Measurements from ENCODE around the gene MET.

The MET gene

GRCh38 chr7:116790025-116790424 is 118.0 kb downstream of the MET start:
- no peaks in the 10 kb centered on the region for H3K36me3 Mint-ChIP-seq
- H3K27ac Mint-ChIP-seq: no peak overlapping the region
- no peak for ATAC-seq (ENCODE audit: low read depth)
- no peaks in the 10 kb centered on the region for H3K9me3 Mint-ChIP-seq
- H3K4me1 Mint-ChIP-seq: no peaks in the 10 kb centered on the region
- DNase-seq (ENCODE audit: low spot score in 2 of 2): no peak
- H3K4me3 Mint-ChIP-seq: no peak overlapping the region
- peaks cover 4% of the 10 kb centered on the region for H3K27me3 Mint-ChIP-seq

DNA sequence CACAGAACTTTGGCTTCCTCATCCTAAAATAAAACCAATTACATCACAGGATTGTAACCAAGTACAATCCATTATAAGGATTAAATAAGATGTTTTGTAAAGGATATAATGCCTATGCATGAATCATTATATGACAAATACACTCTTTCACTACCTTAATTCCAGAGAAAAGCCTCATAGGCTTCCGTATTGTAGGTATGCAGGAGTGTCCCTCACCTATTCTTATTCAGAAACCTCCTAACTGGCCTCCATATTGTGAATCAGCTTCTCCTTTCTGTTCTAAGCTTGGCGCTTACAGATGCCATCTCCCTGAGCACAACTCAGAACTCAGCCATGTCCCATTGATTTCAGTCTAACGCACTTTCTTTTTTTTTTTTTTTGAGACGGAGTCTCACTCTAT is 120.8 kb downstream of the MET start:
- H3K36me3 Mint-ChIP-seq: no peaks in the 10 kb centered on the region
- H3K27ac Mint-ChIP-seq: no peak overlapping the region
- no peaks in the 10 kb centered on the region for H3K4me1 Mint-ChIP-seq
- no peak for ATAC-seq (ENCODE audit: low read depth)
- no peak overlapping the region for H3K4me3 Mint-ChIP-seq
- no peaks in the 10 kb centered on the region for H3K9me3 Mint-ChIP-seq
- peaks cover 4% of the 10 kb centered on the region for H3K27me3 Mint-ChIP-seq
- no peak for DNase-seq (ENCODE audit: low spot score in 2 of 2)

DNA sequence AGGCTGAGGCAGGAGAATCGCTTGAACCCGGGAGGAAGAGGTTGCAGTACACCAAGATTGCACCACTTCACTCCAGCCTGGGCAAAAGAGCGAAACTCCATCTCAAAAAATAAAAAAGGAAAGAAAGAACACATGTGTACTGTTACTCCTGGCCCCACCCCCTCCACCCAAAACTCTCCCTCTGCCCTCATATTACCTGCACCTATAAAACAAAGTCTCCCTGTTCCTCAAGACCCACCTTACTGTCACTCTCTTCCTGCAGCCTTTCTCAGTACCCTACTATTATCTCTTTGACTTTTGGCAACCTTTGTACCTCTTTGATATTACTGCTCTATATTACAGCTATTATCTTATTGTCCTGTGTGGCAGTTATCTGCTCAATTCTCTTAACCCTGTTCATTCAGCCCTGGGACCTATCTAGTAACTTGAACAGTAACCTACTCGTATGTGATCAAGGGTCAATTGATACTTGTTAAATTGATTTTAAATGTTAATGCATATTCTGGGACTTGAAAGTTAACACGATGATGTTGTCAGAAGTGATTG is 121.9 kb downstream of the MET start:
- Mint-ChIP-seq H3K4me3 (no peak overlapping the region), H3K4me1 (peaks cover 6% of the 10 kb centered on the region), H3K27ac (no peak overlapping the region), H3K27me3 (peaks cover 4% of the 10 kb centered on the region), H3K36me3 (no peaks in the 10 kb centered on the region), H3K9me3 (no peaks in the 10 kb centered on the region)
- ATAC-seq (ENCODE audit: low read depth) (no peak), DNase-seq (ENCODE audit: low spot score in 2 of 2) (no peak)

- DNase-seq (ENCODE audit: low spot score in 2 of 2) (no peak), ATAC-seq (ENCODE audit: low read depth) (no peak)
- no peaks in the 10 kb centered on the region for H3K9me3 Mint-ChIP-seq
- no peak overlapping the region for H3K27ac Mint-ChIP-seq
- H3K27me3 Mint-ChIP-seq: peaks cover 7% of the 10 kb centered on the region
- no peaks in the 10 kb centered on the region for H3K36me3 Mint-ChIP-seq
- peaks cover 6% of the 10 kb centered on the region for H3K4me1 Mint-ChIP-seq
- H3K4me3 Mint-ChIP-seq: no peak overlapping the region
These were observed 124.5 kb downstream of the MET start for GRCh38 chr7:116796471-116796870.

DNA sequence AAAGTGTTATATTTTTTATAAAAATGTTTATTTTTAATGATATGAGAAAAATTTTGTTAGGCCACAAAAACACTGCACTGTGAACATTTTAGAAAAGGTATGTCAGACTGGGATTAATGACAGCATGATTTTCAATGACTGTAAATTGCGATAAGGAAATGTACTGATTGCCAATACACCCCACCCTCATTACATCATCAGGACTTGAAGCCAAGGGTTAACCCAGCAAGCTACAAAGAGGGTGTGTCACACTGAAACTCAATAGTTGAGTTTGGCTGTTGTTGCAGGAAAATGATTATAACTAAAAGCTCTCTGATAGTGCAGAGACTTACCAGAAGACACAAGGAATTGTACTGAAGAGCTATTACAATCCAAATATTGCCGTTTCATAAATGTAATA is 125.6 kb downstream of the MET start:
- Mint-ChIP-seq H3K27me3 (peaks cover 5% of the 10 kb centered on the region), H3K27ac (no peak overlapping the region), H3K4me3 (no peak overlapping the region), H3K4me1 (peaks cover 6% of the 10 kb centered on the region), H3K36me3 (no peaks in the 10 kb centered on the region), H3K9me3 (no peaks in the 10 kb centered on the region)
- DNase-seq (ENCODE audit: low spot score in 2 of 2) (no peak), ATAC-seq (ENCODE audit: low read depth) (no peak)

GRCh38 chr7:116798232-116798631 is 126.2 kb downstream of the MET start:
- no peaks in the 10 kb centered on the region for H3K36me3 Mint-ChIP-seq
- peak; percentile 51 for ATAC-seq (ENCODE audit: low read depth)
- H3K4me3 Mint-ChIP-seq: no peak overlapping the region
- H3K27ac Mint-ChIP-seq: no peak overlapping the region
- H3K27me3 Mint-ChIP-seq: peaks cover 8% of the 10 kb centered on the region
- no peak for DNase-seq (ENCODE audit: low spot score in 2 of 2)
- H3K4me1 Mint-ChIP-seq: peaks cover 10% of the 10 kb centered on the region
- H3K9me3 Mint-ChIP-seq: no peaks in the 10 kb centered on the region

DNA sequence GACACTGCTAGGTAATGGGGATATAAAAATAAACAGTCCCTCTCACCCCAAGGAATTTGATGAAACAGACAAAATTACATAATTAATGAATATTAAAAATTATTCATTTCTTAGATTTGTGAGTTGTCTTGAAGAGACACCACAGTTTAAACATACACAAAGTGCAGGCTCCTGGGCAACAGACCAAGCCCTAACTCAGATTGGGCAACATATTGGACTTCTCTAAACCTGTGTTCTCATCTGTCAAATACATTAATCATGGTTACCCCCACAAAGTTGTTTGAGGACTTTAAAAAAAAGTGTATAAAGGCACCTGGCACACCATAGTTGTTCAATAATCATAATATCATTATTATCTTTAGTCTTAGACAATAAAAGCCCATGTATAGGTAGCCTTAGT is 127.9 kb downstream of the MET start:
- Mint-ChIP-seq H3K27me3 (peaks cover 11% of the 10 kb centered on the region), H3K4me3 (no peak overlapping the region), H3K27ac (no peak overlapping the region), H3K4me1 (peaks cover 10% of the 10 kb centered on the region), H3K36me3 (no peaks in the 10 kb centered on the region), H3K9me3 (no peaks in the 10 kb centered on the region)
- DNase-seq (ENCODE audit: low spot score in 2 of 2) (no peak), ATAC-seq (ENCODE audit: low read depth) (no peak)

DNA sequence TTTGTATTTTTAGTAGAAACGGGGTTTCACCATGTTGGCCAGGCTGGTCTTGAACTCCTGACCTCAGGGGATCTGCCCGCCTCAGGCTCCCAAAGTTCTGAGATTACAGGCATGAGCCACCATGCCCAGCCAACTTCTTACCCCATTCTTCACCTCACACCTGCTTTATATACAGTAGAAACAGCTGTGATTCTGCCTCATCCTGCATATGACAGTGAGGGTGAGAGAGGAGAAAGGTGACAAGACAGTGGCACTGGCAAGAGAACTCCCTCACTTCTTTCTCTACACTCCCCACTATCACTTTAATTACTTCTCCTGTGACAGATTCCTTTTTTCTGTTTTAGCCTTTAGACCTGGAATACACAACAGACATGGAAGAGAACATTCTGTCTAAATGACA is 128.6 kb downstream of the MET start:
- Mint-ChIP-seq H3K9me3 (no peaks in the 10 kb centered on the region), H3K4me3 (no peak overlapping the region), H3K27ac (no peak overlapping the region), H3K27me3 (peaks cover 11% of the 10 kb centered on the region), H3K4me1 (peaks cover 10% of the 10 kb centered on the region), H3K36me3 (no peaks in the 10 kb centered on the region)
- ATAC-seq (ENCODE audit: low read depth) (no peak), DNase-seq (ENCODE audit: low spot score in 2 of 2) (no peak)

- ATAC-seq (ENCODE audit: low read depth): no peak
- no peak overlapping the region for H3K4me3 Mint-ChIP-seq
- DNase-seq (ENCODE audit: low spot score in 2 of 2): no peak
- peaks cover 11% of the 10 kb centered on the region for H3K27me3 Mint-ChIP-seq
- H3K27ac Mint-ChIP-seq: no peak overlapping the region
- no peaks in the 10 kb centered on the region for H3K9me3 Mint-ChIP-seq
- peaks cover 10% of the 10 kb centered on the region for H3K4me1 Mint-ChIP-seq
- H3K36me3 Mint-ChIP-seq: no peaks in the 10 kb centered on the region
These were observed 129.2 kb downstream of the MET start for GRCh38 chr7:116801092-116801710.

DNA sequence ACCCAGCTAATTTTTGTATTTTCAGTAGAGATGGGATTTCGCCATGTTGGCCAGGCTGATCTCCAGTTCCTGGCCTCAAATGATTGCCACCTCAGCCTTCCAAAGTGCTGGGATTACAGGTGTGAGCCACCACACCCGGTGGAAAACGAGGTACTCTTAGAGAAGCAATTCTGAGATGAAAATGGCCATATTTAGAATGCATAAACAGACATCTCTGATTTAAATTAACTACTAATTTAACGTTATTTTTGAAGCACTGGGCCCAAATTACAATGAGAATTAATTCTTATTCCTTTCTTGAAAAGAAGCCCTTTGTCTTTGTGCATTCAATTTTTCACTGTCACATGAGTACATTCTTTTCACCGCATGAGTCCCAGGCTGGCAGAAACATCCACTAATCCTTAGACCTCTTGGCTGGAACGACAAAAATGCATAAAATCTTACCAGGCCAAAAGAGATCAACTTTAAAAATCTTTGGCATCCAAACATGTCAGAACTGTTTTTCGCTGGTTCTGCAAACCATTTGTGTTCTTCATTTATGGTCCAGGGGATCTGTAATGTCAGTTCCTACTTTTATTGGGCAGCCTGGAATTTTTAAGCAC is 130.2 kb downstream of the MET start:
- peaks cover 10% of the 10 kb centered on the region for H3K4me1 Mint-ChIP-seq
- peaks cover 14% of the 10 kb centered on the region for H3K27me3 Mint-ChIP-seq
- H3K9me3 Mint-ChIP-seq: no peaks in the 10 kb centered on the region
- DNase-seq (ENCODE audit: low spot score in 2 of 2): no peak
- ATAC-seq (ENCODE audit: low read depth): no peak
- H3K27ac Mint-ChIP-seq: no peak overlapping the region
- no peak overlapping the region for H3K4me3 Mint-ChIP-seq
- H3K36me3 Mint-ChIP-seq: no peaks in the 10 kb centered on the region

DNA sequence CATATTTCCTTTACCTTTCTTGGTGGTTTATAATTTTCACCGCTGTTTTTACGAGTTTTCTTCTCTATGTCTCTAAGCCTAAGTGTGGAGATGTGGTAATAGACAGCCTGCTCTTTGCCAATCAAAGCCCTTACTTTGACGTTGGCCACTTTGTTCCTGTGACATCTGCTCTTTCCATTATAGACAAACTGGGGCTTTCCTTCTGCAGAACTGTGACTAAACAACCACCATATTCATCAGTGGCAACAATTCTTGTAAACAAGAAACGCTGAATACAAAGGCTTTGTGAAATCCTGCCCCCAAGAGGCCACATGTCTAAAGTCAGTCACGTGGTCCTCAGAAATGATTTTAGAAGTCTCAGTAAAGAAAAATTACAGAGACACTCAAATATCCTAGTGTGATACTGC is 130.8 kb downstream of the MET start:
- no peaks in the 10 kb centered on the region for H3K9me3 Mint-ChIP-seq

GRCh38 chr7:116804471-116804870 is 132.5 kb downstream of the MET start:
- Mint-ChIP-seq H3K27ac (no peak overlapping the region), H3K36me3 (no peaks in the 10 kb centered on the region), H3K4me3 (no peak overlapping the region), H3K9me3 (no peaks in the 10 kb centered on the region), H3K4me1 (peaks cover 4% of the 10 kb centered on the region), H3K27me3 (peaks cover 13% of the 10 kb centered on the region)
- no peak for DNase-seq (ENCODE audit: low spot score in 2 of 2)
- ATAC-seq (ENCODE audit: low read depth): no peak

More for the DNA sequence above, 130.8 kb downstream of the MET start:
- Mint-ChIP-seq H3K4me1 (peaks cover 10% of the 10 kb centered on the region), H3K36me3 (no peaks in the 10 kb centered on the region), H3K27me3 (peaks cover 14% of the 10 kb centered on the region), H3K4me3 (no peak overlapping the region), H3K27ac (no peak overlapping the region)
- peak in 1 of 2 donors; percentile 28 for DNase-seq (ENCODE audit: low spot score in 2 of 2)
- peak; percentile 86 for ATAC-seq (ENCODE audit: low read depth)

DNA sequence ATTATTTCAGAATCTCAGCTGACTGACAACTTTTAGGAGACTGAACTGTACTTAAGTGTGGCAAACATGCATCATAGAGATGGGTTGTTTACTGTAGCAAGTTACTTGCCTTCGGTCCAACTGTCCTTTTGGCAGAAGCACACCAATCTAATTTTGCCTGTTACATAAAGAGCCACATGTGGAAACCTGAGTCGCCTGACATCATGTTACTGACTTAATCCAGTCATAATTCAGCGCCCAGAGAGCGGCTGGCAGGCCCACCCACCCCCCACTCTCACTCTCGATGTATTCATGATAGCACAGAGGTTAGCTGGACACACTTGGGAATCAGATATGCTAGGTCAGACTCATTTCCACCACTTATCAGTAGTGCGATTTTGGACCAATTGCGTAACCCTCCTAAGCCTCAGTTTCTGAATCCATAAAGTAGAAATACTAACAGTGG is 133.1 kb downstream of the MET start:
- no peaks in the 10 kb centered on the region for H3K9me3 Mint-ChIP-seq
- ATAC-seq (ENCODE audit: low read depth) (no peak), DNase-seq (ENCODE audit: low spot score in 2 of 2) (no peak)
- no peaks in the 10 kb centered on the region for H3K36me3 Mint-ChIP-seq
- H3K27me3 Mint-ChIP-seq: peaks cover 11% of the 10 kb centered on the region
- H3K27ac Mint-ChIP-seq: no peak overlapping the region
- peaks cover 4% of the 10 kb centered on the region for H3K4me1 Mint-ChIP-seq
- no peak overlapping the region for H3K4me3 Mint-ChIP-seq

DNA sequence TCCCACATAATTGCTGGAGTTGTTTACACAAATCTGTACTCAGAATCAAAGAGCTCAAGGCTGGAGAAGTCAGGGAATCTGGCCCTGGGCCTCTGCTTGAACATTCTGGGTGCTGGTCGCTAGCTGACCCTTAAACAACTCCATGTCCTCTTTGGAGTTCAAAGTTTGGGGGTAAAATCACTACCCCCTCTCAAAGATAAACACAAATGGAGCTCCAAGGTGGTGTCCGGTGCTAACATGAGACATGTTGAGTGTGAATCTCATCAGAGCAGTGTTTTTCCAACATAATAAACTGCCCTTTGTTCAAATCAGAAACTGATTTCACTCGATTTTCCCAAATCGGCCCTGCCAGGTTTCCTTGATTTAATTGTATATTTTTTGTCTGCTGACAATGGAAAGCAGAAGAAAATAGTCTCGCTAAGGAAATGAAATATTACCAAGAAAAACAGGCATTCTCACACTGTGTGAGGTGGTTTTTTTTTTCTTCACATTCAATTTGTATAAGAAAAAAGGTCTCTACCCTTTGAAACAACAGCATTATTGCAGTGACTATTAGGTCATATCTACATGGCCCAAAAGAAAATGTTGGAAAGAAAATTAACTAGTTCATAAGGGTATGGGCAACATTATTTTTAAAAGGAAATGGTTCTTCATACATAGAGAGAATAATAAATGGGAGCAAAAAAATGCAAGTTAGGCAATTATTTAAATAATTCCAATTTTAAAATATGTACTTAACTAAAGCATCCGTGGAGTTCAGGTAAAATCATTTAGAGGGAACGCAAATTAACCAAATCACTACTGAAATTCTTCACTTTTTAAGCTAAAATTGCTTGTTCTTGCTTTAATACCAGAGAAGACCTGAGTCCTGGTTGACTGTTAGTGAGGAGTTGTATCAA is 134.3 kb downstream of the MET start:
- H3K27me3 Mint-ChIP-seq: peaks cover 11% of the 10 kb centered on the region
- DNase-seq (ENCODE audit: low spot score in 2 of 2) (no peak), ATAC-seq (ENCODE audit: low read depth) (no peak)
- H3K27ac Mint-ChIP-seq: no peak overlapping the region
- H3K9me3 Mint-ChIP-seq: no peaks in the 10 kb centered on the region
- H3K36me3 Mint-ChIP-seq: no peaks in the 10 kb centered on the region
- no peak overlapping the region for H3K4me3 Mint-ChIP-seq
- H3K4me1 Mint-ChIP-seq: peaks cover 4% of the 10 kb centered on the region

Data from memory B cell (primary cell).